Measurements from ENCODE around the gene ARHGAP24. TPM values are rescaled to one million over a fixed set of nuclear protein-coding genes. Genes with fewer than 3 reads are reported as not detected.
"Not testable (repeated sequence)": the region's sequence is repeated elsewhere in the genome, so short reads cannot be mapped to it uniquely, and the experiment has no call there.

The ARHGAP24 gene
- total RNA-seq, 1 donor from 2014 or later = 61.1 TPM

GRCh38 chr4:85839981-85840451 is 365.1 kb downstream of the ARHGAP24 start:
- not testable (repeated sequence) for H3K27ac ChIP-seq (ENCODE audit: low read depth, low read length); H3K27me3 ChIP-seq (ENCODE audit: control insufficient read depth in 3 of 3, insufficient read depth in 3 of 3, low read length in 3 of 3); H3K4me3 ChIP-seq (ENCODE audit: low read length in 3 of 3); H3K36me3 ChIP-seq (ENCODE audit: control insufficient read depth in 3 of 3, insufficient read depth in 3 of 3, low read length in 3 of 3); H3K9ac ChIP-seq (ENCODE audit: low read depth in 1 of 3, low read length in 3 of 3); H3K9me3 ChIP-seq (ENCODE audit: control insufficient read depth in 3 of 3, low read length in 3 of 3)
- H3K4me1 ChIP-seq (ENCODE audit: control insufficient read depth in 3 of 3, insufficient read depth in 3 of 3, low read length in 3 of 3) = peaks cover 0 to 18% (median 6%) of the 10 kb centered on the region in 3 donors

GRCh38 chr4:85842540-85842939 is 367.6 kb downstream of the ARHGAP24 start:
- Histone ChIP-seq H3K9ac (ENCODE audit: low read depth in 1 of 3, low read length in 3 of 3) (no peak overlapping the region), H3K9me3 (ENCODE audit: control insufficient read depth in 3 of 3, low read length in 3 of 3) (no peaks in the 10 kb centered on the region), H3K27ac (ENCODE audit: low read depth, low read length) (peak overlapping the region; percentile 72), H3K4me3 (ENCODE audit: low read length in 3 of 3) (peak overlapping the region in 2 of 3 donors; percentile 4 to 27), H3K36me3 (ENCODE audit: control insufficient read depth in 3 of 3, insufficient read depth in 3 of 3, low read length in 3 of 3) (no peaks in the 10 kb centered on the region), H3K27me3 (ENCODE audit: control insufficient read depth in 3 of 3, insufficient read depth in 3 of 3, low read length in 3 of 3) (no peaks in the 10 kb centered on the region), H3K4me1 (ENCODE audit: control insufficient read depth in 3 of 3, insufficient read depth in 3 of 3, low read length in 3 of 3) (peaks cover 0 to 5% (median 3%) of the 10 kb centered on the region in 3 donors)

GRCh38 chr4:85853740-85854139 is 378.8 kb downstream of the ARHGAP24 start:
- not testable (repeated sequence) for H3K27me3 ChIP-seq (ENCODE audit: control insufficient read depth in 3 of 3, insufficient read depth in 3 of 3, low read length in 3 of 3); H3K4me3 ChIP-seq (ENCODE audit: low read length in 3 of 3); H3K9me3 ChIP-seq (ENCODE audit: control insufficient read depth in 3 of 3, low read length in 3 of 3); H3K36me3 ChIP-seq (ENCODE audit: control insufficient read depth in 3 of 3, insufficient read depth in 3 of 3, low read length in 3 of 3); H3K4me1 ChIP-seq (ENCODE audit: control insufficient read depth in 3 of 3, insufficient read depth in 3 of 3, low read length in 3 of 3); H3K27ac ChIP-seq (ENCODE audit: low read depth, low read length); H3K9ac ChIP-seq (ENCODE audit: low read depth in 1 of 3, low read length in 3 of 3)

- H3K4me3 ChIP-seq (ENCODE audit: low read length in 3 of 3) = peak overlapping the region in 1 of 3 donors; percentile 41
- H3K4me1 ChIP-seq (ENCODE audit: control insufficient read depth in 3 of 3, insufficient read depth in 3 of 3, low read length in 3 of 3) = peaks cover under 1 to 9% (median 2%) of the 10 kb centered on the region in 3 donors
- no peaks in the 10 kb centered on the region for H3K36me3 ChIP-seq (ENCODE audit: control insufficient read depth in 3 of 3, insufficient read depth in 3 of 3, low read length in 3 of 3)
- H3K9ac ChIP-seq (ENCODE audit: low read depth in 1 of 3, low read length in 3 of 3) = peak overlapping the region in 1 of 3 donors; percentile 46
- H3K27me3 ChIP-seq (ENCODE audit: control insufficient read depth in 3 of 3, insufficient read depth in 3 of 3, low read length in 3 of 3) = no peaks in the 10 kb centered on the region
- no peaks in the 10 kb centered on the region for H3K9me3 ChIP-seq (ENCODE audit: control insufficient read depth in 3 of 3, low read length in 3 of 3)
- H3K27ac ChIP-seq (ENCODE audit: low read depth, low read length) = peak overlapping the region; percentile 77
Observed at GRCh38 chr4:85854546-85854945, 379.6 kb downstream of the ARHGAP24 start.

- Histone ChIP-seq H3K27ac (ENCODE audit: low read depth, low read length) (peak overlapping the region; percentile 10), H3K4me3 (ENCODE audit: low read length in 3 of 3) (no peak overlapping the region), H3K4me1 (ENCODE audit: control insufficient read depth in 3 of 3, insufficient read depth in 3 of 3, low read length in 3 of 3) (peaks cover 6 to 9% (median 7%) of the 10 kb centered on the region in 3 donors), H3K9me3 (ENCODE audit: control insufficient read depth in 3 of 3, low read length in 3 of 3) (no peaks in the 10 kb centered on the region), H3K9ac (ENCODE audit: low read depth in 1 of 3, low read length in 3 of 3) (no peak overlapping the region), H3K27me3 (ENCODE audit: control insufficient read depth in 3 of 3, insufficient read depth in 3 of 3, low read length in 3 of 3) (no peaks in the 10 kb centered on the region), H3K36me3 (ENCODE audit: control insufficient read depth in 3 of 3, insufficient read depth in 3 of 3, low read length in 3 of 3) (no peaks in the 10 kb centered on the region)
Observed at GRCh38 chr4:85860066-85860740, 385.3 kb downstream of the ARHGAP24 start.

GRCh38 chr4:85861064-85861765 is 386.3 kb downstream of the ARHGAP24 start:
- no peaks in the 10 kb centered on the region for H3K27me3 ChIP-seq (ENCODE audit: control insufficient read depth in 3 of 3, insufficient read depth in 3 of 3, low read length in 3 of 3)
- H3K4me1 ChIP-seq (ENCODE audit: control insufficient read depth in 3 of 3, insufficient read depth in 3 of 3, low read length in 3 of 3) = peaks cover 6 to 9% (median 7%) of the 10 kb centered on the region in 3 donors
- H3K27ac ChIP-seq (ENCODE audit: low read depth, low read length) = no peak overlapping the region
- H3K9ac ChIP-seq (ENCODE audit: low read depth in 1 of 3, low read length in 3 of 3) = no peak overlapping the region
- no peaks in the 10 kb centered on the region for H3K36me3 ChIP-seq (ENCODE audit: control insufficient read depth in 3 of 3, insufficient read depth in 3 of 3, low read length in 3 of 3)
- H3K9me3 ChIP-seq (ENCODE audit: control insufficient read depth in 3 of 3, low read length in 3 of 3) = no peaks in the 10 kb centered on the region
- no peak overlapping the region for H3K4me3 ChIP-seq (ENCODE audit: low read length in 3 of 3)

- Histone ChIP-seq H3K9me3 (ENCODE audit: control insufficient read depth in 3 of 3, low read length in 3 of 3) (no peaks in the 10 kb centered on the region), H3K27me3 (ENCODE audit: control insufficient read depth in 3 of 3, insufficient read depth in 3 of 3, low read length in 3 of 3) (no peaks in the 10 kb centered on the region), H3K4me3 (ENCODE audit: low read length in 3 of 3) (no peak overlapping the region), H3K27ac (ENCODE audit: low read depth, low read length) (no peak overlapping the region), H3K9ac (ENCODE audit: low read depth in 1 of 3, low read length in 3 of 3) (no peak overlapping the region), H3K4me1 (ENCODE audit: control insufficient read depth in 3 of 3, insufficient read depth in 3 of 3, low read length in 3 of 3) (peaks cover 9 to 13% (median 11%) of the 10 kb centered on the region in 3 donors), H3K36me3 (ENCODE audit: control insufficient read depth in 3 of 3, insufficient read depth in 3 of 3, low read length in 3 of 3) (no peaks in the 10 kb centered on the region)
Observed at GRCh38 chr4:85862896-85863295, 387.9 kb downstream of the ARHGAP24 start.

GRCh38 chr4:85864259-85865205 is 389.6 kb downstream of the ARHGAP24 start:
- Histone ChIP-seq H3K27ac (ENCODE audit: low read depth, low read length) (no peak overlapping the region), H3K4me1 (ENCODE audit: control insufficient read depth in 3 of 3, insufficient read depth in 3 of 3, low read length in 3 of 3) (peaks cover 8 to 17% (median 9%) of the 10 kb centered on the region in 3 donors), H3K27me3 (ENCODE audit: control insufficient read depth in 3 of 3, insufficient read depth in 3 of 3, low read length in 3 of 3) (no peaks in the 10 kb centered on the region), H3K36me3 (ENCODE audit: control insufficient read depth in 3 of 3, insufficient read depth in 3 of 3, low read length in 3 of 3) (no peaks in the 10 kb centered on the region), H3K9me3 (ENCODE audit: control insufficient read depth in 3 of 3, low read length in 3 of 3) (no peaks in the 10 kb centered on the region), H3K4me3 (ENCODE audit: low read length in 3 of 3) (no peak overlapping the region), H3K9ac (ENCODE audit: low read depth in 1 of 3, low read length in 3 of 3) (no peak overlapping the region)

- Histone ChIP-seq H3K4me1 (ENCODE audit: control insufficient read depth in 3 of 3, insufficient read depth in 3 of 3, low read length in 3 of 3) (peaks cover 2 to 10% (median 5%) of the 10 kb centered on the region in 3 donors), H3K27me3 (ENCODE audit: control insufficient read depth in 3 of 3, insufficient read depth in 3 of 3, low read length in 3 of 3) (no peaks in the 10 kb centered on the region), H3K36me3 (ENCODE audit: control insufficient read depth in 3 of 3, insufficient read depth in 3 of 3, low read length in 3 of 3) (no peaks in the 10 kb centered on the region), H3K27ac (ENCODE audit: low read depth, low read length) (no peak overlapping the region), H3K9ac (ENCODE audit: low read depth in 1 of 3, low read length in 3 of 3) (no peak overlapping the region), H3K4me3 (ENCODE audit: low read length in 3 of 3) (no peak overlapping the region), H3K9me3 (ENCODE audit: control insufficient read depth in 3 of 3, low read length in 3 of 3) (no peaks in the 10 kb centered on the region)
Observed at GRCh38 chr4:85865256-85865655, 390.3 kb downstream of the ARHGAP24 start.
